Femur (tissue), 1 donor: ENCODE measurements around the gene ITSN1.
"Not testable (repeated sequence)": the region's sequence is repeated elsewhere in the genome, so short reads cannot be mapped to it uniquely, and the experiment has no call there.

Experiments
- DNase-seq: peaks from one replicate; pipeline ENCODE4 v3.0.0-alpha.2; 2017

Gene ITSN1

DNA sequence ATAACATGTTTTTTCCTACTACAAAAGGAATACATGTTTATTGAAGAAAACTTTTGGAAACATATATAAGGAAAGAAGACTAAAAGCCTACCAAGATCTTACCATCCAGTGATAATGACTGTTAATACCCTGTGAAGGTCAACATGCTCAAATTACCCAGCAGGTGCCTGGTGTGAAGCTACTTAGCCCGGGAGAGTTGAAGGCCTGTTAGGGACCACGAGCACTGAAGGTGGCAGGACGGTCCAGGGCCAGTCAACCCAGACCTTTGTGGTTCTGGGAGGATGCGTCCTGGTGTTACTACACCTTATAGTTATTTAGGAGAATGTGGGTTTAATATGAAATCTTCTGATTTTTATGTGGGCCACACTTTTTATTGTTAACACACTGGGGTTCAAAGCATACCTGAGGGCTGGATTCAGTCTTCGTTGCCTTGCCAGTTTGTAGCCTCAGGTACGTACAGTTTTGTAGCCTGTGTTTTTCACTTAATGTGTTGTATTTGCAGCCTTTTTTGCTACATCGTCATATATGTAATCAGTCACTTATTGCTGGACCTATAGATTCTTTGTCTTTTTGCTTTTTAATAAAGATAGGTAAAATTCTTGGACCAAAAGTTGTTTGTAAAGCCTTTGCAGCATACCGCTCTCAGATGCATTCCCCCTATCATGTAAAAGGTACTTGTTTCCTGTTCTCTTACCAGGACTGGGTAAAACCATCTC is 9.8 kb downstream of the ITSN1 start:
- DNase-seq: no peak

DNA sequence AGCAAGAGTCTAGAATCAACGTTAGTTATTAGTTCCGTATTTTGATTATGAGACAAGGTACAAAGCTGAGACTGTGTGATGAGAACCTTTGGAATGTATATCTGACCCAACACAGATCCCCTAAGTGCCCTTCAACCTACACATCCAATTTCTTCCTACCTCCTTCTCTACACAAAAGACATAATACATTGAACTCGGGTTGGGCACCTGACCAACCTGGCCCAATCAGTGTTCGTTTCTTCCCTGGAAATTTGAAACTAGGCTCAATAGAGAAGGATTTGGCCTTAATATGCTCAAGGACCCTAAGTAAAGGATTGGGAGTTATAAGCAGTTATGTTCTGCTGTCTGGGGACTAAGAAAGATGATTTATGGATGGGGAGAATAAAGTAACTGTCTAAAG is 12.1 kb downstream of the ITSN1 start:
- no peak for DNase-seq

GRCh38 chr21:33655588-33656221 is 13.4 kb downstream of the ITSN1 start:
- no peak for DNase-seq

DNA sequence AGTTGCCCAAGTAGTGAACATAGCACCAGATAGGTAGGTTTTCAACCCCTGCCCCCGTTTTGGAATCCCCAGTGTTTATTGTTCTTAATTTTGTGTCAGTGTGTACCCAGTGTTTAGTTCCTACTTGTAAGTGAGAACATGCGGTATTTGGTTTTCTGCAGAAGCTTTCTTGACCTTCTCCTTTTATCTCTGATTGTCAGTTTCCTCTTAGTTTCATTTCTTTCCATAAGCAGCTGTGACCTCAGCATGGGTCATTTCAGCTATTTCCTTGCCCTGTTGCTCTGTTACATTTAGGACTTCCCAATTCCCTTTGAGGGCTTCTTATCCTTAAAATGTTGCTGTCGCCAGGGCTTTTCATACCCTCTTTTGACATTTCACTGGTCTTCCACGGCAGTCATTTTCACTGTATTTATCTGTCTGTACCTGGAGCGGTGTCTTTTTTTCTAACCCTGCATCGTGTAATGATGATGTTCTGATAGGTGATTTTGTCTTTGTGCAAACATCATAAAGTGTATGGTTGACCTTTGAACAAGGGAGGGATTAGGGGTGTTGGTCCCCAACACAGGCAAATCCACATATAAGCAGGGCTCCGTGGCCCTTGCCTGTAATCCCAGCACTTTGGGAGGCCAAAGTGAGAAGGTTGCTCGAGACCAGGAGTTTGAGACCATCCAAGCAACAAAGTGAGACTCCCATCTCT is 15.0 kb downstream of the ITSN1 start:
- no peak for DNase-seq

GRCh38 chr21:33658919-33659567 is 16.7 kb downstream of the ITSN1 start:
- DNase-seq: no peak

GRCh38 chr21:33659568-33659949 is 17.3 kb downstream of the ITSN1 start:
- no peak for DNase-seq

- DNase-seq: no peak
Measured at GRCh38 chr21:33660406-33660805, 18.1 kb downstream of the ITSN1 start.

GRCh38 chr21:33661146-33661545 is 18.8 kb downstream of the ITSN1 start:
- DNase-seq: no peak

DNA sequence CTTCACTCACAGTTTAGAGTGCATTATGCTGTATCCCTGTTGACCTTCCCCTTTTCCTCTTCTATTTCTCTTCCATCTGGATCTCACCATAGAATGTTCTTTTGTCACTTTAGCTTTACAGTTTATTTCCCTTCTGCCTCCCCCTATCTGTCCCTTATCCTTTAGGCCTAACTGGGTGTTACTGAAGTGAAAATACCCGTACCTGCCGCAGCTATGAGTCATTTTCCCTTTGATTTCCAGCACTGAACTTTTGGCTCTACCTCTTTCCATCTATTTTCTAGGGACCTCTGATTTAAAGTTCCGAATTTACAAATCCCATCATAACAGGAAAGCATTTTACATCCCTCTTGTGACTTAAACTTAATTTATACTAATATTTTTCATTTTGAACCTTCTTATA is 19.7 kb downstream of the ITSN1 start:
- DNase-seq: no peak

- DNase-seq: no peak
Measured at GRCh38 chr21:33663241-33663640, 20.9 kb downstream of the ITSN1 start.

- no peak for DNase-seq
Measured at GRCh38 chr21:33664135-33664534, 21.8 kb downstream of the ITSN1 start.

DNA sequence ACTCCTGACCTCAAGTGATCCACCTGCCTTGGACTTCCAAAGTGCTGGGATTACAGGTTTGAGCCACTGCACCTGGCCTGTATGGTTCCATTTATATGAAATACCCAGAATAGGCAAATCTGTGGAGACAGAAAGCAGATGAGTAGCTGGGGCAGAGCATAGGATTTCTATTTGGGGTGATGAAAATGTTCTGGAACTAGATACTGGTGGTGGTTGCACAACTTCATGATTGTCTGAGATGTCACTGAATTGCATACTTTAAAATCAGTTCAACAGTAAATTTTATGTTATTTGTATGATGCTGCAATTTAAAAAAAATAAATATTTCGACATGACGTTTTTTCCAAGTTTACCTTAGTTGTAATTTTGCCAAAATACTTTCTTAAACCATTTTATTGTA is 23.9 kb downstream of the ITSN1 start:
- DNase-seq: no peak

- DNase-seq: no peak
Measured at GRCh38 chr21:33667636-33668035, 25.3 kb downstream of the ITSN1 start.

DNA sequence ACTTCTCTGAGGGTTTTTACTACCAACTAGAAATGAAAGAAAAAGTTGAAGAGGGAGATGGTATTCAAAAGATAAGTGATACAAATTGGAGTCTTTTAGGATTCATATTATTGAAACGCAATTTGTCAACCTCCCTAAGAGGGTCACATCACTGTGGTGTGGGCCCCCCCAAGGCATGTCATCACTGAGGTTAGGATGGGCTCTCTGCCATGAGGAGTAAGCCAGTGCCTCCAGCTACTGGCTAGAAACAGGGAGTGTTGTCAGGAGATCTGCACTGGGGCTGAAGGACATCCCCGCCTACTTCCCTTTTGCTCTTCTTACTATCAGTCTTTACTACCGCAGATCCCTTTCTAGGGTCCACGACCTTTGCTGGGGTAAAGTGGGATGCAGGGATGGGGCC is 25.9 kb downstream of the ITSN1 start:
- DNase-seq: no peak

DNA sequence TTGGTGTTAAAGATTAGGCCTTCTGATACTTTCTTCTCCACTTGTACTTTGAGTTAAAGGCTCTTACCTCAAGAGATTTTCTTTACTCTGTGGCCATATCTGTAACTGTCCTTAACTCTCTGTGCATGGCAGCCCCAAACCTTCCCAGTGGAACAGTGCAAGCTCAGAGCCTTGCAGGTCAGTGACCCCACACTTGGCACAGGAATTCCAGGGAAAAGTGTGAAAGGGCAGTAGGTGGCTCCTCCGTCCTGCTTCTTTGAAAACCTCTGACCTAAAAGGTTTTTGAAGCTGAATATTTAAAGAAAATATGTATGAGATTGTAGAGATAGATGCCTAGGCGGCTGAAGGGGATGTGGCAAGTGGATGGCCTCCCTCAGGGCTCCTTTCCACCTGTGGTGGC is 26.3 kb downstream of the ITSN1 start:
- DNase-seq: no peak

- no peak for DNase-seq
Measured at GRCh38 chr21:33670076-33670978, 28.0 kb downstream of the ITSN1 start.

- no peak for DNase-seq
Measured at GRCh38 chr21:33673473-33673872, 31.2 kb downstream of the ITSN1 start.

- no peak for DNase-seq
Measured at GRCh38 chr21:33674226-33674625, 31.9 kb downstream of the ITSN1 start.

GRCh38 chr21:33676666-33677065 is 34.4 kb downstream of the ITSN1 start:
- not testable (repeated sequence) for DNase-seq

GRCh38 chr21:33677450-33677849 is 35.1 kb downstream of the ITSN1 start:
- no peak for DNase-seq

DNA sequence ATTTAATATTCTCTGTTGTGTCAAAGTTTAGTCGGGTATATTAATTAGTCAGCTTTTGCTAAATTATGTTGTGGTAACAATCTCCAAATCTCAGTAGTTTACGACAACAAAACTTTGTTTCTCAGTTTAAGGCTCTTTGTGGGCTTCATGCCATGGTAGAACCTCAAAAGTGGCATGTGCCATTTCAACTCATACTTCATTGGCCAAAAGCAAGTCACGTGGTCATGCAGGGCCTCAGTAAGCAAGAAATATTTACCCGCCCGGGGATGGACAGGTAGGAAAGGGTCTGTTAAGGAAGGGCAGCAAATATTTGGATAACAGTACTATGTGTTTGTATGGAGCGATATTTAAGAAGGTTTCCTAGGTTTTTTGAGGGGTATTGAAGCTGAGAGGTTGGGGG is 38.6 kb downstream of the ITSN1 start:
- no peak for DNase-seq

DNA sequence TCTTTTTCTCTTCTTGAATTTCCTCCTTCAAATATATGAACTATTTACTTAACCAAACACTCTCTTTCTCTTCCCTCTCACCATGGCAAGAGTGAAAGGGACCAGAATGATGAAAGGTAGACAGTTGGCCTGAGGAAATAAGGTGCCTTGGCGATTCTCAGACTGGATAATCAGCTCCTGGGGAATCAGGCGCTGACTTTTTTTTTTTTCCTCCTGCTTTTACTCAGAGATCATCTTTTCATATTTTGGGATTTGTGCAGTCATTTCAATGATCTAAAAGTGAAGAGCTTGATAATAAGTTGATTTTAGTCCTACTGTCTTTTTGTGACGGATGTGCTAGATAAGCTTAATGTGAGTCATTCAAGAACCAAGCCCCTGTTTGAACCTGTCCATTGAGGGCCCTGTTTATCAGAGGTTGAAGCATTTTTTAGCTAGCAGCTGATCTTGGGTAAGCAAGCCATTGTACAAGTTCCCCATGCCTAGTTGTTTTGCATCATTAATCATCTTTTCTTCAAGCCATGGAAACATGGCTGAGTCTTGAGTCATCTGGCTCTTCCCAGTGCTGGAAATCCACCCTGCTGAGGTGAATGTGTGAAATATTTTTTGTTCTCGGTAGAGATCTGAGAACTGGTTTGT is 40.8 kb downstream of the ITSN1 start:
- DNase-seq: no peak
